GM23248 (cell line): ENCODE data around the gene C9orf72.

Experiments
- EZH2 ChIP-seq: fragments of 200-600 bp; sonication (generic); IDR thresholded peaks from 2 replicates; pipeline ENCODE4 v1.6.1; 2018; ENCODE audit warnings: antibody characterized with exemption, mild to moderate bottlenecking; ENCODE audit not compliant: insufficient read depth, poor library complexity, severe bottlenecking
- EZH2phosphoT487 ChIP-seq: fragments of 200-600 bp; sonication (generic); IDR thresholded peaks from 2 replicates; pipeline ENCODE4 v1.6.1; 2018; ENCODE audit warnings: antibody characterized with exemption, moderate library complexity, mild to moderate bottlenecking, low read depth; ENCODE audit not compliant: insufficient read depth

DNA sequence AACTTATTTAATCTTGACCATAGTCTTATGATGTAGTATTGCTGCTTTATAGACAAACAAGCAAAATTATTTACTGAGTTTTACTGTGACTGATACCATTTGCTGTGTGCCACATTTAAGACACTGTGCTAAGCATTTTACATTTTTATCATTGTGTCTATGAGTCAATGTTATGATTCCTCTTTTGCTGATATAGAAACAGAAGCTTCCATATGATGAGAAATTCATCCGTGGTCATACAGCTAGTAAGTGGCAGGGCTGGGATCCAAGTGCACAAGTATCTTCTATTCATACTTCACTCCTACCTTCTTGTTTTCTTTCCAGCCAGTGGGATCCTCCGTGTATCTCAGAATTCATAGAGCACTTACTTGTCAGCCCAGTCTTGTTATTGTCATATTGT is 66.3 kb downstream of the C9orf72 start:
- TF ChIP-seq EZH2 = no peak
- no peak for TF ChIP-seq EZH2phosphoT487
